Loucy (cell line): ENCODE results near the gene SYNJ2.

Experiments
- H2AFZ ChIP-seq: fragments of 200-600 bp; sonication (generic); 2 replicates; pipeline ENCODE4 v1.6.0; 2016; ENCODE audit warnings: antibody characterized with exemption, mild to moderate bottlenecking, low read length, moderate library complexity
- H3F3A ChIP-seq: fragments of 200-600 bp; 2 replicates; pipeline ENCODE4 v1.6.0; 2016; ENCODE audit warnings: antibody characterized with exemption, low read depth, mild to moderate bottlenecking
- H3K27me3 ChIP-seq: fragments of 200-600 bp; sonication (generic); 2 replicates; pipeline ENCODE4 v1.6.1; 2014; ENCODE audit warnings: low read length, mild to moderate bottlenecking; ENCODE audit not compliant: insufficient read depth, poor library complexity, severe bottlenecking
- H3K36me3 ChIP-seq: fragments of 200-600 bp; sonication (generic); 2 replicates; pipeline ENCODE4 v1.6.1; 2016; ENCODE audit warnings: low read length; ENCODE audit not compliant: insufficient read depth
- H3K4me1 ChIP-seq: fragments of 200-600 bp; sonication (generic); 2 replicates; pipeline ENCODE4 v1.5.1; 2014; ENCODE audit warnings: low read length, mild to moderate bottlenecking; ENCODE audit not compliant: insufficient read depth, poor library complexity, severe bottlenecking
- H3K4me2 ChIP-seq: fragments of 200-600 bp; sonication (generic); 2 replicates; pipeline ENCODE4 v1.6.0; 2014; ENCODE audit warnings: antibody characterized with exemption, low read length, low read depth, mild to moderate bottlenecking; ENCODE audit not compliant: poor library complexity, severe bottlenecking
- H3K4me3 ChIP-seq: fragments of 200-600 bp; sonication (generic); 2 replicates; pipeline ENCODE4 v1.5.1; 2014; ENCODE audit warnings: low read length, mild to moderate bottlenecking, mixed read lengths; ENCODE audit not compliant: poor library complexity, severe bottlenecking
- H3K79me2 ChIP-seq: fragments of 200-600 bp; sonication (generic); 2 replicates; pipeline ENCODE4 v1.6.1; 2014; ENCODE audit warnings: low read length; ENCODE audit not compliant: insufficient read depth
- H3K9ac ChIP-seq: fragments of 200-600 bp; sonication (generic); 2 replicates; pipeline ENCODE4 v1.6.0; 2014; ENCODE audit warnings: mild to moderate bottlenecking, low read depth, low read length, moderate library complexity; ENCODE audit not compliant: poor library complexity, severe bottlenecking
- H3K9me2 ChIP-seq: fragments of 200-600 bp; sonication (generic); replicated peaks from 2 replicates; pipeline ENCODE4 v1.6.1; 2016; ENCODE audit warnings: low read depth, low read length, mixed read lengths
- H3K9me3 ChIP-seq: fragments of 200-600 bp; sonication (generic); 2 replicates; pipeline ENCODE4 v1.6.1; 2014; ENCODE audit warnings: mild to moderate bottlenecking, antibody characterized with exemption, low read length, low read depth; ENCODE audit not compliant: insufficient read depth
- H4K20me1 ChIP-seq: fragments of 200-600 bp; sonication (generic); 2 replicates; pipeline ENCODE4 v1.6.0; 2014; ENCODE audit warnings: antibody characterized with exemption, low read length, mild to moderate bottlenecking; ENCODE audit not compliant: insufficient read depth, poor library complexity, severe bottlenecking
- CTCF ChIP-seq: fragments of 200-600 bp; sonication (generic); conservative IDR thresholded peaks from 2 replicates; pipeline ENCODE4 v1.5.1; 2014; ENCODE audit warnings: mild to moderate bottlenecking, antibody characterized with exemption, low read length
- EZH2phosphoT487 ChIP-seq: fragments of 200-600 bp; IDR thresholded peaks from 2 replicates; pipeline ENCODE4 v1.6.1; 2018; ENCODE audit warnings: antibody characterized with exemption, mild to moderate bottlenecking, moderate library complexity, borderline replicate concordance

SYNJ2 gene

GRCh38 chr6:157962601-157963302 is 18.9 kb upstream of the SYNJ2 start:
- Histone ChIP-seq H3K9ac (no peak overlapping the region), H3K9me3 (peaks cover 9% of the 10 kb centered on the region; the same call in 1 of the 2 replicates), H3K9me2 (no peaks in the 10 kb centered on the region), H3F3A (no peaks in the 10 kb centered on the region), H3K4me1 (peaks cover 4% of the 10 kb centered on the region), H3K4me3 (no peak overlapping the region), H4K20me1 (no peaks in the 10 kb centered on the region), H3K36me3 (no peaks in the 10 kb centered on the region), H3K27me3 (no peaks in the 10 kb centered on the region), H3K4me2 (no peak overlapping the region), H2AFZ (no peak overlapping the region), H3K79me2 (no peaks in the 10 kb centered on the region)
- no peak for TF ChIP-seq CTCF
- no peak for TF ChIP-seq EZH2phosphoT487

- Histone ChIP-seq H3K36me3 (no peaks in the 10 kb centered on the region), H3F3A (no peaks in the 10 kb centered on the region), H3K79me2 (no peaks in the 10 kb centered on the region), H3K4me2 (no peak overlapping the region), H3K4me1 (peaks cover 7% of the 10 kb centered on the region), H2AFZ (no peak overlapping the region), H4K20me1 (no peaks in the 10 kb centered on the region), H3K27me3 (no peaks in the 10 kb centered on the region), H3K9me2 (no peaks in the 10 kb centered on the region), H3K4me3 (no peak overlapping the region), H3K9me3 (peaks cover 4% of the 10 kb centered on the region; the same call in 1 of the 2 replicates), H3K9ac (no peak overlapping the region)
- TF ChIP-seq CTCF (no peak), EZH2phosphoT487 (no peak)
These were observed 17.6 kb upstream of the SYNJ2 start for GRCh38 chr6:157964100-157964499.

- Histone ChIP-seq H3K79me2 (no peaks in the 10 kb centered on the region), H2AFZ (no peak overlapping the region), H4K20me1 (no peaks in the 10 kb centered on the region), H3K4me2 (no peak overlapping the region), H3K4me1 (peaks cover 10% of the 10 kb centered on the region), H3K9me2 (no peaks in the 10 kb centered on the region), H3K36me3 (no peaks in the 10 kb centered on the region), H3K9me3 (no peaks in the 10 kb centered on the region), H3F3A (no peaks in the 10 kb centered on the region), H3K4me3 (no peak overlapping the region), H3K9ac (no peak overlapping the region), H3K27me3 (no peaks in the 10 kb centered on the region)
- TF ChIP-seq CTCF (no peak), EZH2phosphoT487 (no peak)
These were observed 16.3 kb upstream of the SYNJ2 start for GRCh38 chr6:157965387-157965786.
